Ascending aorta (tissue), 2 donors: ENCODE data around the gene PTMS. TPM values are rescaled to one million over a fixed set of nuclear protein-coding genes. Genes with fewer than 3 reads are reported as not detected.

ENCODE experiments used
- DNase-seq, 2 donors: peaks; one replicate each; pipeline ENCODE4 v3.0.0-alpha.2; 2019; ENCODE audit warnings: low spot score in 2 of 2
- H3K27ac ChIP-seq, 2 donors: fragments of 200-600 bp; sonication (generic); one replicate each; pipeline ENCODE4 v1.5.1; 2016 to 2017; ENCODE audit warnings: mild to moderate bottlenecking in 1 of 2
- H3K27me3 ChIP-seq: fragments of 200-600 bp; sonication (generic); one replicate; pipeline ENCODE4 v1.5.1; 2017
- H3K36me3 ChIP-seq, 2 donors: fragments of 200-600 bp; sonication (generic); one replicate each; pipeline ENCODE4 v1.5.1; 2016
- H3K4me1 ChIP-seq, 2 donors: fragments of 200-600 bp; sonication (generic); one replicate each; pipeline ENCODE4 v1.5.1; 2016 to 2017; ENCODE audit warnings: mild to moderate bottlenecking in 1 of 2
- H3K4me3 ChIP-seq, 2 donors: fragments of 200-600 bp; sonication (generic); one replicate each; pipeline ENCODE4 v1.5.1; 2016 to 2017; ENCODE audit warnings: mild to moderate bottlenecking in 1 of 2
- H3K9me3 ChIP-seq, 2 donors: fragments of 200-600 bp; sonication (generic); one replicate each; pipeline ENCODE4 v1.5.1; 2016
- CTCF ChIP-seq, 3 experiments: fragments of 200-600 bp in 2 of 3; fragments of 450-650 bp in 1 of 3; sonication (generic) in 2 of 3; IDR thresholded peaks; one replicate each; pipeline ENCODE4 v1.5.1; 2016 to 2019; ENCODE audit warnings: antibody characterized with exemption in 3 of 3, mild to moderate bottlenecking in 1 of 3, moderate library complexity in 1 of 3
- intact Hi-C: fragments of 100-400 bp; cut with DNase I; formaldehyde crosslinking; loops from one replicate; pipeline ENCODE4 v1.15.1; 2023
- total RNA-seq: library from RNA; depleted of rRNA; stranded (reverse); fragments of >200 nt; gene quantifications from one replicate; pipeline ENCODE4 v1.1.0, GENCODE V29; 2016

The PTMS gene
- total RNA-seq = 361 TPM

GRCh38 chr12:6765634-6766581 is at the start of gene PTMS:
TSS of gene PTMS (plus strand) at chr12:6766363. CDS start at chr12:6766706, 343 bp downstream.
- H3K27ac ChIP-seq = peak within 1 kb of the TSS; percentile 84 to 97
- H3K36me3 ChIP-seq = peaks cover 13 to 17% of the 10 kb centered on the region in 2 donors
- peak; percentile 36 to 93 for DNase-seq
- no peaks in the 10 kb centered on the region for H3K27me3 ChIP-seq
- intact Hi-C loops = loop anchor here (1.0 to 5.0 kb wide), 4 partner anchors 77 to 214 kb away; partner anchors contain the start of genes ING4, USP5 and ZNF384
- TF ChIP-seq CTCF (IDR thresholded peaks at IDR 0.05) = no peak
- peak within 1 kb of the TSS; percentile 96 to 97 for H3K4me3 ChIP-seq
- peaks cover 10 to 33% of the 10 kb centered on the region in 2 donors for H3K4me1 ChIP-seq
- H3K9me3 ChIP-seq = no peaks in the 10 kb centered on the region

GRCh38 chr12:6716874-6717437 is 49.2 kb upstream of the PTMS start:
- intact Hi-C loops = no loop called here
- Histone ChIP-seq H3K27ac (no peak overlapping the region), H3K9me3 (no peaks in the 10 kb centered on the region), H3K4me1 (no peaks in the 10 kb centered on the region), H3K36me3 (no peaks in the 10 kb centered on the region), H3K27me3 (no peaks in the 10 kb centered on the region), H3K4me3 (no peak overlapping the region)
- no peak for TF ChIP-seq CTCF (IDR thresholded peaks at IDR 0.05)
- no peak for DNase-seq

- intact Hi-C loops = loop anchor here (1.0 kb wide), 1 partner anchor 60 kb away; the partner anchor contains the start of gene ING4
- Histone ChIP-seq H3K4me3 (no peak overlapping the region), H3K27ac (no peak overlapping the region), H3K27me3 (no peaks in the 10 kb centered on the region), H3K4me1 (peaks cover 0 to 8% of the 10 kb centered on the region in 2 donors), H3K36me3 (peaks cover 0 to 4% of the 10 kb centered on the region in 2 donors), H3K9me3 (no peaks in the 10 kb centered on the region)
- no peak for TF ChIP-seq CTCF (IDR thresholded peaks at IDR 0.05)
- no peak for DNase-seq
Measured at GRCh38 chr12:6722863-6723262, 43.3 kb upstream of the PTMS start.

GRCh38 chr12:6723607-6724408 is 42.4 kb upstream of the PTMS start, which contains the start of gene COPS7A:
TSS of gene COPS7A (plus strand) at chr12:6724046. CDS start at chr12:6724657, 611 bp downstream.
- H3K4me1 ChIP-seq = peaks cover 0 to 8% of the 10 kb centered on the region in 2 donors
- peak within 1 kb of the TSS; percentile 75 to 93 for H3K27ac ChIP-seq
- H3K9me3 ChIP-seq = no peaks in the 10 kb centered on the region
- H3K4me3 ChIP-seq = peak within 1 kb of the TSS; percentile 62 to 70
- intact Hi-C loops = loop anchor here (1.0 to 2.0 kb wide), 4 partner anchors 24 to 61 kb away; partner anchors contain the start of genes ING4, MLF2, PIANP and ZNF384
- H3K27me3 ChIP-seq = no peaks in the 10 kb centered on the region
- peaks cover 8 to 14% of the 10 kb centered on the region in 2 donors for H3K36me3 ChIP-seq
- no peak for TF ChIP-seq CTCF (IDR thresholded peaks at IDR 0.05)
- peak; percentile 91 to 99 for DNase-seq

GRCh38 chr12:6724409-6724797 is 41.8 kb upstream of the PTMS start:
- peaks cover 0 to 8% of the 10 kb centered on the region in 2 donors for H3K4me1 ChIP-seq
- no peaks in the 10 kb centered on the region for H3K9me3 ChIP-seq
- peak overlapping the region; percentile 62 to 70 for H3K4me3 ChIP-seq
- intact Hi-C loops = loop anchor here (1.0 to 2.0 kb wide), 3 partner anchors 24 to 35 kb away; partner anchors contain the start of genes MLF2, PIANP and ZNF384
- H3K36me3 ChIP-seq = peaks cover 14 to 20% of the 10 kb centered on the region in 2 donors
- peak in 1 of 2 donors; percentile 64 for DNase-seq
- H3K27me3 ChIP-seq = no peaks in the 10 kb centered on the region
- peak overlapping the region; percentile 75 to 93 for H3K27ac ChIP-seq
- no peak for TF ChIP-seq CTCF (IDR thresholded peaks at IDR 0.05)
